ENCODE measurements around the gene ST3GAL2.
A peak's percentile ranks its signal among the peaks of the same experiment; 100 is the strongest.

ST3GAL2 gene

DNA sequence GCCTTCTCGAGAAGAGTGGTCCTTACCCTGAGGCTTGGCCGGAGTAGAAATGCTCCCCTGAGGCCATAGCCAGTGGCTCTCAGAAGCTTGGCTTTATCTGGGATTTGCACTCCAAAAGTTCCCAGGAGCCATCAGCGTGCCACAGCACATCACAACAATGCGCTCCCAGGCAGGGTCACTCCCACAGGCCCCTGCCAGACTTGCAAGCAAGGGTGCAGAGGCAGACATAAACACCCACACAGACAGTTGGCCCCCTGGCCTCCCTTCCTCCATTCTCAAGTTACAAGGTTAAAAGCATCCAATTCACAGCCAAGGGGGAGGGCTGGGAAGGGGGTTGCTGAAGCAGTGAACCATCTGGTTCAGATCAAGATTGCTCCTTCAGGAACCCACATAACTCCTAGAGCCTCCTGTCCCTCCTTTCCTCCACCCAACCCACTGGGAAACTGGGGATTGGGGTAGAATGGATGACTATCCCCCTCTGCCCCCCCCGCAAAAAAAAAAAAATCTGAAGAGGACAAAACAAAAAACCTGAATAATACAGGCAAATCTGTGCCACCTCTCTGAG is 1.8 kb downstream of the ST3GAL2 start:
- DNase-seq, result no peak

- DNase-seq, result no peak
Measured at GRCh38 chr16:70434484-70435260, 4.2 kb downstream of the ST3GAL2 start.

DNA sequence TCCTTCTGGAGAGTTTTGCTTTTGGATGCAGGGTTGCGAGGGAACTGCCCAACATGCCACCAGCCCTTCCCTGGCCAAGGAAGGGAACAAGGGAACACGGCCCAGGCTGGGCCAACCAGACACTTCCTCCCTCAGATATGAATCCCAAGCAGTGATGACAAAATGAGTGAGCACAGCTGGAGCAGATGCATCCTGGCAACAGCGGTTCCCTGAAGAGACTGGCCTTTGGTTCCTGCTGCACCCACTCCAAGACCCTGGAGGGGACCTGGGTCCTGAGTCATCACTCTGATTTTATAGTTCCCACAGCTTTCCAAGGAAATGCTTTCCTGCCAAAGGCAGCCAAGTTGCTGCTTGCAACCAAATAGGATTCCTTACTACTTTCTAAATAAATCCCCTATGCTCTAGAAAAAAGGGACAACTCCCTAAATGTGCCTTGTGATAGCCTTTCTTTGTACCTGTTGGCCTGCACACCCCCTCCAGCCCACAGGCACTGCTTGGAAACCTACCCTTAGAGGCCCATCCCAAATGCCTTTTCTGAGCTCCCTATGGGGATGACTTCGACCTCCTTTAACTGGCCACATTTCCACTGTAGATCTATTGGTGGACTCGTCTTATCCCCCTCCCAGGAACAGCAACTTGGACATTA is 5.3 kb downstream of the ST3GAL2 start:
- peak in 1 of 2 experiments; percentile 23 for DNase-seq

DNA sequence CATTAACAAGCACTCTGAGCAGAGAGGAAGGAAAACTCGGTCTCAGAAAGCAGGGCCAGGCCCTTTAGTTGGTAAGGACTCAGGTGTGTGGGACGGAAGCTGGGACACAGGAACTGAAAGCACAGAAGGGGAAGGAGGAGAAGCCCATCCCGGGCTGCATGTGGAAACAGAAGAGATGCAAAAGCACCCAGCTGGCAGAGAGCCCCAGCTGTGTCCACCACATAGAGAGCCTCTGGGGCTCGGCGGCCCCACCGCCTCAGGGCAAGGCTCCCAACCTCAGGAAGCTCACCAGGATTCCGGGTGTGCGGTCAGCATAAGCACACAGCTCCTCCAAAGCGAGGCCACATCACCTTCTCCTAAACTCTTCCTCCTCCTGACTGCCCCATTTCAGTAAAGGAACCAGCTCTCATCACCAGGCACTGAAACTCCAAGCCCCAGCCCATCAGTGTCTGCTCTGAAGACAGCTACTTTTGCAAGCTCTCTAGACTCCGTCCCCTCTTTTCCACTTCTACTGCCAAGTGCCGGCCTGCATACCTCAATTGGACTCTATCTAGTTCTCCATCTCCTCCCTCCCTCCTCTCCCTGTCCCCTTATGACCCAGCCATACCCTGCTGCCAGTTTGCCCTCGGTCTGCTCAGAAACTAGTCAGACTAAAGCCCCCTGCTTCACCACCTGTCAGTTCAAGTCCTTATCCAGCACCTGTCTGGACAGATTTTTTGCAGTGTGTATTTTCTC is 6.0 kb downstream of the ST3GAL2 start:
- no peak for DNase-seq

DNA sequence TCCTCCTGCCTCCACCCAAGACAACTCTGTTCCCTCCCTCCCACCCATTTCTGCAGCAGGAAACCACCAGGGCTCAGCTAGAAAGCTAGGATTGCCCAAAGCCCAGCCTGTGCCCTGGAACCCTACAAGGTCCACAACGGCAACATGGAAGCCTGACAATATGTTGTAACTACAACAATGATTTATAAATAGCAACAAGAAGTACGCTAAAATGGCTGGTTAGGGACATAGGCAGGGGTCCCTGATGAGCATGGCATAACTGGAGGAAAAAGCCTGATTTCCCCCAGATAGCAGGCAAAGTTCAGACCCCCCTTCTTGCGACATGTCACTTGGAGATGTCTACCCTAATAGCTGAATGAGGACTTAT is 6.6 kb downstream of the ST3GAL2 start:
- peak; percentile 19 to 34 for DNase-seq

DNA sequence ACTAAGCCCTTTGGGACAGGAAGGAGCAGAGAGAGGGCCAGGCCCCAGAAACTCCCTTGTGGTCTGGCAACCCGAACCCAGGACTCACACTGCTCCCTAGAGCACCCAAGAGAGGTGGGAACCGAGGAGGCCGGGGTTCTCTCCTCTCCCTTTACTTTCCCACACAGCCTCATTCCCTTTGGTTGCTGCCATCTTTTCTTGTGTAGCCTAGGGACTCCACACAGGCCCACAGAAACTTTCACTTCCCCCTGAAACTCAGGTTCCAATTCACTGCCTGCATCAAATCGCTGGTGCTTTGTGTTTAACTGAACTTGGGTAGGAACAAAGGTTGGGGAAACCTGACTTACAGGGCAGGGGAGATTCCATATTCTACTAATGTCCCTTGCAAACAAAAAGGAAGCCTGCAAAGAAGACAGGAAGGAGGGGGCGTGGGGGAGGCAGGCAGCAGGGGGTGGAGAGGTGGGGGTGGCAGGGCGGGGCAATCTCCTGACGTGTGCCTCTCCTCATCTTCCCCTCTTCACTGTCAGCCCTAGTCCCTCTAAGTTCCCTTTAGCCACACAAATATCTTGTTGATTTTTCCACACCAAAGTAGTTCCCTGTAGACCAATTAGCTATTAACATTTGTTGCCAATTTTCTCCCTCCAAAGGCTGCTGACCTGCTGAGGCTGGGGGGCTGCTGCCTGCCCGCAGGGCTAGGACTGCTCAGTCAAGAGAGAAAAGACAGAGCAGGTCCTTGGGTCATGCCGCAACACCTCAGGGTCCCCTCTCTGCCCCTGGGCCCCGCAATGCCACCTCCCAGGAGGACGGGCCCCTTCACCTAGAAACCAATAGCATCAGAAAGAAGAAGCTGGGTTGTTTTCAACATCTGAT is 8.0 kb downstream of the ST3GAL2 start:
- peak; percentile 65 to 72 for DNase-seq

DNA sequence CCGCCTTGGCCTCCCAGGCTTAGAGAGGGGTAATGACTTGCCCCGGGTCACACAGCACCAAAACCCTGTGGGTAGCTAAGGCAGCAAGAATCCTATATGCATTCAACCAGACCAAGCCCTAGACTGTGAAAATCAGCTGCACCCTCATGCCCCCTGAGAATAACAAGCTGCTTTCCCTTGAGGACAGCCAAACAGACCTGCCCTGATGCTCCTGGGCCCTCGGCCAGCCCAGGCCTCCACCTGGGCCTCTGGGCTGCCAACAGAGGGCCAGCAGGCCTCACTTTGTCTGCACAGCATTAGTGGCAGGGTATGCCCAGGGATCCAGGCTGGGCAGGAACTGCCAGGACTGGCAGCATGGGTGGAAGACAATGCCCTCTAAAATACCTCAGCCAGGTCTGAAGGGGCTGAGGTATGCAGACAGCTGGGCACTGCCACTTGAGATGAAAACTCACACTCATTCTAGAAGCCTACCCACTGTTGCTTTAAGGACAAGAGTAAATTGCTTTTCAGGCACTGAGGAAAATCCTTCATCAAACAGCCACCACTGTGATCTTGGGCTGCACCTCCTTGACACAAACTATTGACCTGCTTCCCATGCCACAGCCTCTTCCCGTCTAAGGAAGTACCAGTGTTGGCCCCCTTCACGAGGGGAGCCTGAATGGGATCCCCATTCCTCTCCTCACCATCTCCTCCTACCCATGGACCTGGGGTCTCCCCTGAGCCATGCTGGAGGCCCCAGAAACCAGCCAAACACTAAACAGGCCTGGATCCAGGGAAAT is 8.8 kb downstream of the ST3GAL2 start:
- no peak for DNase-seq

DNA sequence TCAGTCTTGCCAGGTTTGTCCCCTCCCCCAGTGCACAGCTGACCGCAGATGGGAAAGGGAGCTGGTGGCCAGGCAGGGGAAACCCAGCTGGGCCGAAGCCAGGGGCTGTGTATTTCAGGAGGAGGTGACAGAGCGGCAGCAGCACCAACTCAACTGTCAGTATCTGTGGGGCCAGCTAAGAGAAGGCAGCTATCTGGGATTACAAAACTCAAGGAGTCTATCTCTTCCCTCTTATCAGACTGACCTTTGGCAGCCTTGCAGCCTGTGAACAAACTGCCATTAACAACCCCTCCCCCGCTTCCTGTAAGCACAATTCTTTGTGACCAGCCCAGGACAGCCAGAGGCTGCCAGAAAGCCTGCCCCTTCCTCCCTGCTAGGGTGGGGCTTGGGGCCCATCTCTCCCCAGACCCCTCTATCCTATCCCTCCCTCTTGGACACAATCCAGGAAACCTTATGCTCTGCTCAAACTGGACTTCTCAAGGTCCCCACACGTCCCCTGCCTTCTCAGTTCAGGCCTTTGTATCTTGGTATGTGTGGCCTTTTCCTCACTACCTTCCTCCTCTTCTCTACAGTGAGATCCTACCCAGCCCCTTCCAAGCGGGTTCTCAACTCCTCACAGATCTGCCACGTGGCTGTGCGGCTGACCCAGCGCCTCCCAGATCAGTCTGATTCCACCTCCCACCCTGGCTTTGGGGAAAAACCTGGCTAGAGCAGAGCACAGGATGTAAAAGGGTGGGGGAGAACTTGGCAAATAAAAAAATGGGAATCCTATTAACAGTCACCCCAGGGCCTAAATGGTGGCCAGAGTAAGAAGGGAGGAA is 10.5 kb downstream of the ST3GAL2 start:
- peak; percentile 88 to 92 for DNase-seq

GRCh38 chr16:70427786-70428177 is 11.1 kb downstream of the ST3GAL2 start:
- no peak for DNase-seq

DNA sequence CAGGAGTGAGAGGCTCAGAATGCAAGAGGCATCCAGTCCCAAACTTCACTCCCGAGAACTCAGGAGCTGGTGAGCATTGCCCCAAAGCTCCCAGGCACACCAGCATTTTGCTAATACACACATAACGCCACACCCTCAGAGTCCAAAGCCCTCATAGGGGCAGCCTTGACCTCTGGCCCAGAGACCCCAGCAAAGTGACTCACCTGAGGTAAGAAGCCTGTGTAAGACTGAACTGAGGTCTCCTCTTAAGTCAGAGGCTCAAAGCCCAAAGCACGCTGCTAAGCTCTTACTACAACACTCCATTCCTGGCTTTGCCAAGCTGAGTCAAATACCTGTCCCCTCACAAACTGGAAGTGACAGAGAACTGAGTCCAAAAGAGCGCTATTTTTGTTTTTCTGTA is 16.4 kb downstream of the ST3GAL2 start:
- no peak for DNase-seq

DNA sequence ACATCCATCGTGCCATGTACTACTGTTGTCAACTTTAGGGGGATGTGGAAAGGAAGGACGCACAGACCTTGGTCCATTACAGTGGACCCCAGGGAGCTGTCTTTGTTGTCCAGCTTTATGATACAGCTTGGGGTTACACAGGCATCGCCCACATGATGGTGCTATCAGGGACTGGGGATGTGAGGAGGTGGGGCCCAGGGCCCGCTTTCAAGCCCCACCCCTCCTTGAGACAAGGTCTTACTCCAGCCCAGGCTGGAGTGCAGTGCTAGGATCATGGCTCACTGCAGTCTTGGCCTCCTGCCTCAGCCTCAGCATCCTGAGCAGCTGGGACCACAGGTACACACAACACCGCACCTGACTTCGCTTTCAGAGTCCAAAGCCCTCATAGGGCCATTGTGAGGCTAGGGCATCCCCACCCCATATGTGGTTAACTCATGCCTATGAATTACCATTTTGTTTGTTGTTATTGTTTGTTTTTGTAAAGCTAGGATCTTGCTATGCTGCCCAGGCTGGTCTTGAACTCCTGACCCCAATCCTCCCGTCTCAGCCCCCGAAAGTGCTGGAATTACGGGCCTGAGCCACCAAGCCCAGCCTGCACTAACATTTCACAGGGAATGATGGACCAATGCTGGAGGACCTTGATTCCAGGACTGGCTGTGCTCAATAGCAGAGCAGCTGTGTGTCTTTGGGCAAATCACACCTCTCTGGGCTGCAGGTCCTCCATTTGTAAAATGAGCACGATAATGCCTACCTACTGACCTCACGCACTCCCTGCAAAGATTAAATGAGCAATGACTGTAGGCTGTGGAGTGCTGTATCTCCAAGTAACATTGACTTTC is 17.2 kb downstream of the ST3GAL2 start:
- DNase-seq, result no peak

DNA sequence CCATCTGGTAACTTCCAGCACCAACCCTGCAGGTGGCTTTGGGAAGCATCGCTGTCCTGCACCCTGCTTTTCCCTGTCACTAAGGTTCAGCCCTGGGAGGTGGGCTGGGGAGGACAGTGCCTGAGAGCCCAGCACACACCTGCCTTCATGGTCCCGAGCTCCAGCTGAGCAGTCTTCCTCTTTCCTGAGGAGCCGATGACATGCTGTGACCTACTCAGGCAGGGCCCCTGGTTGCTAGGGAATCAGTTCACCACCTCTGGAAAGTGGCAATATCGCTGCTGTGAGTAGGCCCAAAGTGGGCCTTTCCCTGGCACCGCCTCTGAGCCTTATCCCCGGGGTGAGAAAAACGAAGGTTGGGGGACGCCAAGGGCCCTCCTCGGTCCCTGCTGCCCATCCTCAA is 17.9 kb downstream of the ST3GAL2 start:
- DNase-seq, result no peak

DNA sequence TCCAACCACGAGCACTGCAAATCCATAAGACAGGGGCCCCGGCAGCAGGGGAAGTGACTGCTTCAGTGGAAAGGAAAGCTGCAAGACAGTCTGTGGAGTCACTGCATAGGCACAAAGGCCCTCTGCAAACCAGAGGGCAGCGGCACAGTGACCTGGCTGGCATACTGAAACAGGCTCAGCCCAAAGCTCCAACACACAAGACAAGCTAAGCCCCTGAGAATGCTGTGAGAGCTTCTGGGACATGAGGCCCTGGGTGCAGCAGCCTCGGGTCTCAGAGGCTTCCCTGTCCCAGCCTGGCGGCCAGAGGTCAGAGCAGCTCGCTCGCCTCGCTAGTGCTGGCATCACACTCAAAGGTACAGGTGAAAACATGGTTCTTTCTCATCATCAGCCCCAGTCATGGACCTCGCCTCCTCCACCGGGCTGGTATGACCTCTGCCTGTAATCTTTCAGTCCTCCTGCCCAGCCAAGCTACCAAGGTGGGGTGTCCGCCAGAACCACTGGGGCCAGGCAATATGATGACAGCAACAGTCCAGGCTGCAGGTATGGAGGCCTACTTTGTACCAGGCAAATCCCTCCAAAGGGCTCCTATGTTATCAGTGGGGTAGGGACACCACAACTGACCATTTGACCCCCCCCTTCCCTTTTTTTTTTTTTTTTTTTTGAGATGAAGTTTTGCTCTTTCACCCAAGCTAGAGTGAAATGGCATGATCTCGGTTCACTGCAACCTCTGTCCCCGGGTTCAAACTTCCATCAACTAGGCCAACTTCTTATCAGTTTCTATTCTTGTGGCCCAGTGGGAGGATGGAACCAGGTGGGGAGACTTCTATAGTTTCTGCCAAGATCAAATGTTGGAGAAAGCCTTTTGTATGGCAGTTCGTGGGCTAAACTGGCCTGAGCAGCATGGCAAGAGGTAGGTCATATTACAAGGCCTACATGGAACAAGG is 19.2 kb downstream of the ST3GAL2 start:
- no peak for DNase-seq

DNA sequence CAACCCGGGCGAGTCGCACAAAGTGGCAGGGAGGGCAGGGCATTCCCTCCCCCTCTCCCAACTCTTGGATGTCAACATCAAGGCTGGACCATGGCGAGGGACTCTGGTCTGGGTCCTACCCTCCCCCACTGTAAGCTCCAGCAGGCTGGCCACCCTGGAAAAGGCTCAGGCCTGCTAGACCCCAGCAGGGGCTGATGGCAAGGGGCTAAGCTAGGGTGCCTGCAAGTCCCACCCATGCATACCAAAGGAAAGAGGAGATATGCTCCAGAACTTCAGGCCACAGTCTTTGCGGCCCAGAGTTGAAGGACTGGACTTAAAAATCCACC is 19.9 kb downstream of the ST3GAL2 start:
- no peak for DNase-seq

GRCh38 chr16:70418274-70418992 is 20.5 kb downstream of the ST3GAL2 start:
- DNase-seq, result no peak

- no peak for DNase-seq
Measured at GRCh38 chr16:70417661-70418060, 21.2 kb downstream of the ST3GAL2 start.

DNA sequence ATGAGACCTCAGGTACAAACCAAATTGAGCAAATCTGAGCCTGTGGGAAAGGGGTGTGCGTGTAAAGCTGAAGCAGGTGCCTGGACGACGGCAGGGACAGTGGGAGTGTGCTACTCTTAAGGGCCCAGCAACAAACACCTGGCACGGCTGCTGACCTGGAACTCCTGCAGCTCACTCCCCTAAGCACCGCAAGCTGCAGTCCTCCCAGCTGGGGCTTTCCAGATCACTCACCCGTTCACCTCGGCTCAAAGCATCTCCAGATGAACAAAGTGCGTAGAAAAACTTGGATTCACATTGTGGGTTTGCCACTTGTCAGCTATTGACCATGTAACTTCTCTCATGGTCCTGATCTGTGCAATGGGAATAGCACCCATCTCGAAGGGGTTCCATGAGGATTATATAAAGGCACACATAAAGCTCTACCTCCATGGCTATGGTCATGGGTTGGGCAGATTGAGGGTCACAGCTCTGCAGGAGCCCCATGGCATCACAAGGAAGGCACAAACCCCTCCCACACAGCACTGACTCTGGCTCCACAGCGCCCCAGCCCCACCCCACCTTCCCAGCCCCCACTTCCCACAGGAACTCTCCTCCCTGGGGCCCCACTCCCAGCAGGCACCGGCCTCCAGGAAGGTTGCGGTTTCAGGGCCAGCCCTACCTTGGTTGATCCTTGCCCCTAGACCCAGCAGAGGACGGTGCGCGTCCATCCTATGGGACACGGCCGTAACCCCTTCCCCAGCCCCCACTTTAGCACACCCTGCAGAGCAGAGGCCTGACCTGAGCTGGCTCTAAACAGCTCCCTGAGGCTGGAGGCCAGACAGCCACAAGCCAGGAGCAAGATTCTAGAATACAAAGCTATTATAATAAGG is 21.9 kb downstream of the ST3GAL2 start:
- no peak for DNase-seq
